ENCODE measurements around the gene FAM120C. TPM values are rescaled to one million over a fixed set of nuclear protein-coding genes. Genes with fewer than 3 reads are reported as not detected.

Gene FAM120C
- total RNA-seq, 4 donors from 2014 or later = 7.0 to 12.4 (median 10.2) TPM

GRCh38 chrX:54194982-54195588 is 12.0 kb upstream of the FAM120C start:
- TF ChIP-seq, protein P1, sequence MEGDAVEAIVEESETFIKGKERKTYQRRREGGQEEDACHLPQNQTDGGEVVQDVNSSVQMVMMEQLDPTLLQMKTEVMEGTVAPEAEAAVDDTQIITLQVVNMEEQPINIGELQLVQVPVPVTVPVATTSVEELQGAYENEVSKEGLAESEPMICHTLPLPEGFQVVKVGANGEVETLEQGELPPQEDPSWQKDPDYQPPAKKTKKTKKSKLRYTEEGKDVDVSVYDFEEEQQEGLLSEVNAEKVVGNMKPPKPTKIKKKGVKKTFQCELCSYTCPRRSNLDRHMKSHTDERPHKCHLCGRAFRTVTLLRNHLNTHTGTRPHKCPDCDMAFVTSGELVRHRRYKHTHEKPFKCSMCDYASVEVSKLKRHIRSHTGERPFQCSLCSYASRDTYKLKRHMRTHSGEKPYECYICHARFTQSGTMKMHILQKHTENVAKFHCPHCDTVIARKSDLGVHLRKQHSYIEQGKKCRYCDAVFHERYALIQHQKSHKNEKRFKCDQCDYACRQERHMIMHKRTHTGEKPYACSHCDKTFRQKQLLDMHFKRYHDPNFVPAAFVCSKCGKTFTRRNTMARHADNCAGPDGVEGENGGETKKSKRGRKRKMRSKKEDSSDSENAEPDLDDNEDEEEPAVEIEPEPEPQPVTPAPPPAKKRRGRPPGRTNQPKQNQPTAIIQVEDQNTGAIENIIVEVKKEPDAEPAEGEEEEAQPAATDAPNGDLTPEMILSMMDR (IDR thresholded peaks at IDR 0.05; ENCODE audit: low read depth) = no peak

- TF ChIP-seq, protein P1 (IDR thresholded peaks at IDR 0.05; ENCODE audit: low read depth) = no peak
Observed at GRCh38 chrX:54193085-54193821, 10.2 kb upstream of the FAM120C start.

GRCh38 chrX:54184474-54184873 is 1.4 kb upstream of the FAM120C start:
- TF ChIP-seq, protein P1 (IDR thresholded peaks at IDR 0.05; ENCODE audit: low read depth) = no peak

DNA sequence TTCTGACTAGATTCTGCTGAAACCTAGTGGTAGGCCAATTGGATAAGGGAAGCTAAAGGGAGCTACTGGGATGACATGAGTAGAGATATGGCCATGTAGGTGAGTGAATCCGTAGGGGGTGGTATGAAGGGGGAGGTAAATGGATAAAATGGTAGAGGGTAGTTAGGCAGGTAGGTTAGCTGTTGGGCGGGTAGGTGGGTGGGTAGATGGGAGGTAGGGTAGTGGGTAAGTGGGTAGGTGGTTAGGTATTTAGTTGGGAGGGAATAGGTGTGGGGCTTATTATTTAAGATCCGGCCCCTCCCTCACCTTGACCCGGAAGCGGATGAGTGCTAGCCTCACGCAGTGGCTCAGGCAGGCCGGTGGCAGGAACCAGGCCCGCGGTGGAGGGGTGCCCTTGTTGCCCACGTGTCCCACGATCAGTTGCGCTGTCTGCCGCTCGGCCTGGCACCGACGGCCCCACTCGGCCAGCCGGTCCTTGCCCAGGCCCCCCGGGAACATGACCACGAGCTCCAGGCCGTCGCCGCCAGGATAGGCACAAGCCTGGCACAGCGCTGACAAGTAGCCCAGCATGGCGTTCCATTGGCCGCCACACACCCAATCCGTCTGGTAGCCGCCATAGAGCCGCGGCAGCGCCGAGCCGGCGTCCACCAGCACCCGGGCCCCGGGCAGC is 725 bp downstream of the FAM120C start:
- TF ChIP-seq, protein P1 (IDR thresholded peaks at IDR 0.05; ENCODE audit: low read depth) = no peak

DNA sequence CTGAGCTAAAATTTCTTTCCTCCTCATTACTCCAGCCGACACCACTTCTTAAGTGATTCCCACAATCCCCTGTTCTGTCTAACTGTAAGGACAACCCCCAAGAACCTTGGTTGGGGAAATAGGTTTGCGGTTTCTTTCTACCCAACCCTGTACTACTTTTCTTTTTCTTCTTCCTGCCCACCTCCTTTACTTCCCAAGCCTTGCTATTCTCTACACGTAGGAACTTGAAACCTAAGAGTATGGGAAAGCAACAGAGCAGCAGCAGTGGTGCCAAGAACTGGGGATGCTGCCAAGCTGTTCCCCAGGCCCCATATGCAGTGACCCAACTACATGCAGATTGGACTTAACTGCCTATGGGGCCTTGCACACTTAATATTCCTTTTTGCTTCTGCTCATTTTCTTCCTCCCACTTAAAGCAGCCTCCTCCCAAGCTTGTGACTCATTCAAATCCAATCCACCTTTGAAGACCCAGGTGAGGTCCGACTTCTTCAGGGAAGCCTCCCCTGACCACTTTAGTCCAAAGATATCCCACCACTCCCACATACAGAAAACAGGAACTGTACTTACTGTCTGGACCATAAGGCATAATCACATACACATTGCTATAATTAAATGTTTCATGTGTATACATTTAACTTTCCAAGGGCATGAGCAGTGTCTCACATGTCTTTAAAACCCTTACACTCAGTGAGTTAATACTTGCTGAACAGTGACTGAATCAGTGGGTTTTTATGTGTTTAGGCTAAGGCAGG is 1.7 kb downstream of the FAM120C start:
- TF ChIP-seq, protein P1 (IDR thresholded peaks at IDR 0.05; ENCODE audit: low read depth) = no peak

GRCh38 chrX:54180403-54180802 is 2.7 kb downstream of the FAM120C start:
- TF ChIP-seq, protein P1 (IDR thresholded peaks at IDR 0.05; ENCODE audit: low read depth) = no peak

All from subcutaneous adipose tissue (tissue), 4 donors.